Kidney (tissue), 14 donors: ENCODE results near the gene TRAK1. TPM values are rescaled to one million over a fixed set of nuclear protein-coding genes. Genes with fewer than 3 reads are reported as not detected.

ENCODE experiments used
- DNase-seq, 5 donors: peaks; one replicate each; pipeline ENCODE4 v3.0.0-alpha.2; 2013 to 2020
- FAIRE-seq: peaks from 2 replicates; lab custom pipeline; 2012; peaks lifted over from hg19 to GRCh38; lab: Jason Lieb, UNC
- H3K27ac ChIP-seq, 2 donors: one replicate each; pipeline ENCODE4 v1.7.0; 2013; ENCODE audit warnings: low read depth in 2 of 2, low read length in 2 of 2, inconsistent platforms in 1 of 2
- H3K27me3 ChIP-seq: one replicate; pipeline ENCODE4 v1.7.1; 2013; ENCODE audit warnings: low read length, inconsistent platforms; ENCODE audit not compliant: control insufficient read depth, insufficient read depth
- H3K36me3 ChIP-seq, 3 donors: one replicate each; pipeline versions ENCODE4 v1.7.0 to v1.7.1; 2013; ENCODE audit warnings: low read length in 3 of 3, control low read depth in 1 of 3, inconsistent platforms in 1 of 3; ENCODE audit not compliant: insufficient read depth in 3 of 3, control insufficient read depth in 2 of 3
- H3K4me1 ChIP-seq, 3 donors: one replicate each; pipeline versions ENCODE4 v1.7.0 to v1.7.1; 2013; ENCODE audit warnings: low read length in 3 of 3, inconsistent platforms in 1 of 3, low read depth in 1 of 3; ENCODE audit not compliant: control insufficient read depth in 2 of 3, insufficient read depth in 2 of 3
- H3K4me3 ChIP-seq, 3 donors: one replicate each; pipeline versions ENCODE4 v1.7.0 to v1.8.1; 2013; ENCODE audit warnings: low read length in 3 of 3, control low read depth in 1 of 3, inconsistent platforms in 1 of 3
- H3K9ac ChIP-seq, 3 donors: one replicate each; pipeline versions ENCODE4 v1.7.0 to v1.7.1; 2013; ENCODE audit warnings: low read length in 3 of 3, control low read depth in 1 of 3, inconsistent platforms in 1 of 3
- H3K9me3 ChIP-seq, 3 donors: one replicate each; pipeline versions ENCODE4 v1.7.0 to v1.7.1; 2013; ENCODE audit warnings: low read length in 3 of 3, control low read depth in 1 of 3, inconsistent platforms in 1 of 3; ENCODE audit not compliant: control insufficient read depth in 2 of 3, insufficient read depth in 1 of 3
- intact Hi-C: fragments of 100-400 bp; cut with DNase I; formaldehyde crosslinking; loops from one replicate; pipeline ENCODE4 v1.11.1; 2022
- polyA plus RNA-seq: library from polyadenylated mRNA; stranded (reverse); fragments of 350-450 nt; fragmentation: Illumina TruSeq; extraction: RNeasy Lipid Tissue Mini Kit (QIAGEN cat#74804); gene quantifications from one replicate; pipeline ENCODE4 v1.2.3, GENCODE V29; 2014; ENCODE audit warnings: low read depth, low replicate concordance; ENCODE audit not compliant: insufficient read depth
- total RNA-seq: library from RNA; stranded (reverse); fragmentation: NEBNext Ultra II Directional; extraction: Animal tissue kit (Norgen Biotek cat#: 25700); gene quantifications from one replicate; pipeline ENCODE4 v1.2.1, GENCODE V29; 2021
- TF ChIP-seq, protein P1 (sequence below): IDR thresholded peaks from 3 replicates; pipeline ENCODE4 v1.5.1; 2012; ENCODE audit warnings: mild to moderate bottlenecking, moderate library complexity, borderline replicate concordance; ENCODE audit not compliant: insufficient read depth; ENCODE audit errors: extremely low read depth
- donor health status: control.
- donor health status: control.
- donor health status: control.
- donor health status: control.
- donor health status: control.
- donor health status: DM: yes; HTN: yes; CAD: no.
- donor health status: Normal renal cell carcinoma (clear cell type).

The TRAK1 gene
- total and polyA plus RNA-seq, 2 donors from 2014 or later: 16.2 to 41.0 TPM

DNA sequence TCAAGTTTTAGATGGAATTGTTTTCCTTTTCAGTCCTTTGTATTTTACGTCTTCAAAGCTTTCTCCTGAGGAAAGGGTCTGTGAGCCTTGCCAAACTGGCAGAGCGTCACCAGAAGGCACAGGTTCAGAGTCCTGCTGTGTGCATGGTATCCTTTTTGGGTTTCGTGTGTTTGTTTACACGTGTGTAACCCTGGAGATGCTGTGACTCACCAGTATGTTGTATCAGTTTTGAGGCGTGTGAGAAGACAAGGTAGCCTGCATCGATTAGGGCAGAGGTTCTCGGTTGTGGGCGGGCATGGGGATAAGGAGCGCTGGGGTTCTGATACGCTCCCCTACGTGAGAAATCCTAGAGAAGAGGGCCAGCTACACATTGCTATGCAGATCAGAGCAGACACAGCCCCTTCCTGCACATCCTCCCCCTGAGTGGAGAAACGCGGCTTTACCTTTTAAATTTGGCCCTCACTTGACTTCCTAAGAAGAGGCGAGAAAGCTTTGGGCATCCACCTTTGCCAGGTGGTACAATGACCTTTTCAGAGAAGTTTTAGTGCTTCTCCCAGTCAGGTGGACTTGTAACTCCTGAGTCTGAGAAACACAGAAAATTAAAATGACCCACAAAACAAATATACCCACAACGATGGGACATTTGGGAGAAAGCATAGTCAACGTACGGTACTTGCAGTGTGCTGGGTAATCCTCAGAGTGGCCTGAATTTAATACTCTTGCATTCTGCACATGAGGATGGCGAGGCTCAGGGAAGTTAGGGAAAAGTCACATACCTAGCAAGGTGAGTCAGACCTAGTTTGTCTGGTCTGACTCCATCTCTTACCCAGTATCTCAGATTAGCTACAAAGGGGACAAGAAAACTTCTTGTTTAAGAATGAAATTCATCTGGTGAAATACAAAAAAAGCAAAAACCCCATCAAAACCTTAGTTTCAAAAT, 38.1 kb downstream of the TRAK1 start:
- Histone ChIP-seq H3K27ac (no peak overlapping the region), H3K36me3 (no peaks in the 10 kb centered on the region), H3K27me3 (no peaks in the 10 kb centered on the region), H3K9ac (no peak overlapping the region), H3K9me3 (no peaks in the 10 kb centered on the region), H3K4me1 (peaks cover 0 to 3% (median 2%) of the 10 kb centered on the region in 3 donors), H3K4me3 (no peak overlapping the region)
- TF ChIP-seq, protein P1, sequence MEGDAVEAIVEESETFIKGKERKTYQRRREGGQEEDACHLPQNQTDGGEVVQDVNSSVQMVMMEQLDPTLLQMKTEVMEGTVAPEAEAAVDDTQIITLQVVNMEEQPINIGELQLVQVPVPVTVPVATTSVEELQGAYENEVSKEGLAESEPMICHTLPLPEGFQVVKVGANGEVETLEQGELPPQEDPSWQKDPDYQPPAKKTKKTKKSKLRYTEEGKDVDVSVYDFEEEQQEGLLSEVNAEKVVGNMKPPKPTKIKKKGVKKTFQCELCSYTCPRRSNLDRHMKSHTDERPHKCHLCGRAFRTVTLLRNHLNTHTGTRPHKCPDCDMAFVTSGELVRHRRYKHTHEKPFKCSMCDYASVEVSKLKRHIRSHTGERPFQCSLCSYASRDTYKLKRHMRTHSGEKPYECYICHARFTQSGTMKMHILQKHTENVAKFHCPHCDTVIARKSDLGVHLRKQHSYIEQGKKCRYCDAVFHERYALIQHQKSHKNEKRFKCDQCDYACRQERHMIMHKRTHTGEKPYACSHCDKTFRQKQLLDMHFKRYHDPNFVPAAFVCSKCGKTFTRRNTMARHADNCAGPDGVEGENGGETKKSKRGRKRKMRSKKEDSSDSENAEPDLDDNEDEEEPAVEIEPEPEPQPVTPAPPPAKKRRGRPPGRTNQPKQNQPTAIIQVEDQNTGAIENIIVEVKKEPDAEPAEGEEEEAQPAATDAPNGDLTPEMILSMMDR: no peak
- no peak for FAIRE-seq
- intact Hi-C loops: no loop called here
- no peak for DNase-seq

DNA sequence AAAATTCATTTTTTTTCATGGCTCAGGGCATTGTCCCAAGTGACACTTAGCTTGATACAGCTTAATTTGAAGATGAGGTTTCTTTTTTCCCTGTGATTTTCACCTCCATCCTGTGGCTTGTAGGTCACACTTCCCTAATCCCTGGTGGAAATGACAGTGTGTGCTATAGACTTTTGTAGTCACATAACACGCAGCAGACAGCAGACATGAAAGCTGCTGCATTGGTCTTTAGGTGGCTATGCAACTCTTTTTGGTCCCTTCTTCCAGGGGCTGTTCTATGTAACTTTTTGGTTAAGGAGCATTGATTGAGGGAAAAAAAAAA, 38.8 kb downstream of the TRAK1 start:
- Histone ChIP-seq H3K27me3 (no peaks in the 10 kb centered on the region), H3K9ac (no peak overlapping the region), H3K9me3 (no peaks in the 10 kb centered on the region), H3K4me3 (no peak overlapping the region), H3K27ac (no peak overlapping the region), H3K4me1 (peaks cover 0 to 4% (median 3%) of the 10 kb centered on the region in 3 donors), H3K36me3 (no peaks in the 10 kb centered on the region)
- intact Hi-C loops: no loop called here
- no peak for DNase-seq
- no peak for FAIRE-seq
- TF ChIP-seq, protein P1: no peak

DNA sequence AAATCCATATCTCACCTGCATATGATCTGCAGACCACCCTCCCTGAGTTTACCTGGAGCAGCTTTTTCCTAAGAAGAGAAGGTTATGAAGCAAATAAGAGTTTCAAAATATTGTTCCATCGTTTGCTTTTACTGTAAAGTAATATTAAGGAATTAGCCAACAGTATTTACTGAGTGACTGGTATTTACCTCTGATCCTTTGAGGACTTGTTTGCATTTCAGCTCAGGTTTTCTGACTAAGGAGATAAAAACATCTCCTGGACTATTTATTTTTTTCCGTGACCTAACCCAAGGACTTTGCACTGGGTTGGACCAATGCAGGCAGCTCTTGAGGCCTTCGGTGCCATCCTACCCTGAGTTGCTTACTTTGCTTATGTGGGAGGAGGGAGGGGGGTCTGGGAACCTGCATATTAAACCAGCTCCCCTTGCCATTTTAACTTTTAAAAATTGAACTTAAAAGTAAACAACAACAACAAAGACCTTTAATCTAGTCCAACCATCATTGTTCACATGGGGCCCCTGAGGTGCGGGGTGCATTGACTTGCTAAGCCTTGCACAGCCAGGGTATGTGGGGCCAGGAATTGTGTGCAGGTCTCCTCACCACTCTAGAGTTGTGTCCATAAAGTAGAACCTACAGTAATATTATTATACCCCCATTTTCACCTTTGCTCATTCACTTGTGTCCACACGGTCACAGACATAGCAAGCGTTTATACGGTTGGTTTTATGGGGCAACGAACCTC, 39.3 kb downstream of the TRAK1 start:
- Histone ChIP-seq H3K27me3 (no peaks in the 10 kb centered on the region), H3K27ac (no peak overlapping the region), H3K9me3 (no peaks in the 10 kb centered on the region), H3K9ac (no peak overlapping the region), H3K4me1 (peaks cover 0 to 5% (median 3%) of the 10 kb centered on the region in 3 donors), H3K4me3 (no peak overlapping the region), H3K36me3 (no peaks in the 10 kb centered on the region)
- FAIRE-seq (no peak), DNase-seq (no peak)
- TF ChIP-seq, protein P1: no peak
- intact Hi-C loops: no loop called here
